Erythroblast (primary cell): ENCODE results near the gene SUPT3H.

Source experiments
- GATA1 ChIP-seq: IDR thresholded peaks from 2 replicates; pipeline ENCODE4 v1.6.1; 2011; ENCODE audit warnings: low read depth, mild to moderate bottlenecking, control low read depth, low read length, moderate library complexity
- POLR2A ChIP-seq: IDR thresholded peaks from 2 replicates; pipeline ENCODE4 v1.6.1; 2011; ENCODE audit warnings: mild to moderate bottlenecking, low read length

DNA sequence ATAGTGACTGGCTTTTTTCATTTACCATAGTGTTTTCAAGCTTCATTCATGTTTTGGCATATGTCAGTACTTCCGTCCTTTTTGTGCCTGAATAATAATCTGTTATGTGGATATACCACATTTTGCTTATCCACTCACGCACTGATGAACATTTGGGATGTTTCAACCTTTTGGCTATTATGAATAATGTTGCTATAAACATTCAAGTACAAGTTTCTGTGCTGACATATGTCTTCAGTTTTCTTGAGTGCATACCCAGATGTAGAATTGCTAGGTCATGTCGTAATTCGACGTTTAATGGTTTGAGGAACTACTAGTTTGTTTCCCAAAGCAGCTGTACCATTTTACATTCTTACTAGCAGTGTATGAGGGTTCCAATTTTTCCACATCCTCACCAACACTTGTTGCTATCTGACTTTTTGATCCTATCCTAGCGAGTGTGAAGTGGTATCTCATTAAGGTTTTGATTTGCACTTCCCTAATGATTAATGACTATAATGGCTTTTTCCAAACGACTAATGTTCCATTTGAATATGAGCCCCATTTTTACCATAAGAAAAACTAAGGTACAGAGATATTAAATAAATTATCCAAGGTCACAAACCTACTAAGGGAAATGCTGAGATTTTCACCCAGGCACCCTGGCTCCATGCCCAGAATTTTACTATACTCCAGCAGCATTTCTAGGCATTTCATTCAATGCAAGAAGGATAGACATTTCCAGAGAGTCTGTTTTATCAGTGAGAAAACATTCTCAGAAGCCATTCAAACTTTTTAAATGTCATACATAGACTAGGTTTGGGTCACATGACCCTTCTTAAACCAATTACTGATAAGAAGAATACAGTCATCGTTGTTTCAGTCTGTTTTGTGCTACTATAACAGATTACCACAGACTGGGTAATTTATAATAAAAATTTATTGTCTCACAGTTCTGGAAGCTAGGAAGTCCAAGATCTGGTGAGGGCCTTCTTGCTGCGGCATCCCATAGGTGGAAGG, 120.7 kb downstream of the SUPT3H start:
- TF ChIP-seq POLR2A = no peak
- TF ChIP-seq GATA1 = no peak
